H1 (cell line): ENCODE data around the gene DMRTA1.

Source experiments
- CBX8 ChIP-seq: fragments of 300-800, 300-1000 bp; sonication (generic); IDR thresholded peaks from 2 replicates; pipeline ENCODE4 v1.7.1; 2016; ENCODE audit warnings: low read depth, low read length, borderline replicate concordance
- EZH2 ChIP-seq: fragments of 200-600 bp; sonication (generic); IDR thresholded peaks from 2 replicates; pipeline ENCODE4 v1.7.1; 2012; ENCODE audit warnings: low read depth, mild to moderate bottlenecking, moderate library complexity, low read length, inconsistent platforms; ENCODE audit not compliant: severe bottlenecking
- JUND ChIP-seq: IDR thresholded peaks from 2 replicates; pipeline ENCODE4 v1.6.1; 2011; ENCODE audit warnings: mild to moderate bottlenecking, improper control_type of control experiment, low read length
- MAFK ChIP-seq: IDR thresholded peaks from 2 replicates; pipeline ENCODE4 v1.6.1; 2012; ENCODE audit warnings: low read depth, mild to moderate bottlenecking, improper control_type of control experiment, low read length
- NRF1 ChIP-seq: IDR thresholded peaks from 2 replicates; pipeline ENCODE4 v1.6.1; 2011; ENCODE audit warnings: mild to moderate bottlenecking, low read depth, low read length, improper control_type of control experiment
- POLR2A ChIP-seq, 2 experiments: IDR thresholded peaks; 1 replicate in 1 of 2; 2 replicates in 1 of 2; pipeline ENCODE4 v1.6.1; 2011; ENCODE audit warnings: low read depth in 2 of 2, low read length in 2 of 2, mild to moderate bottlenecking in 2 of 2; ENCODE audit errors: control extremely low read depth in 1 of 2
- POLR2AphosphoS5 ChIP-seq: IDR thresholded peaks from 2 replicates; pipeline ENCODE4 v1.6.1; 2011; ENCODE audit warnings: low read depth, low read length
- SAP30 ChIP-seq: fragments of 300-600 bp; sonication (generic); IDR thresholded peaks from 2 replicates; pipeline ENCODE4 v1.7.1; 2012; ENCODE audit warnings: low read length, moderate library complexity, mild to moderate bottlenecking, inconsistent platforms; ENCODE audit not compliant: insufficient read depth, insufficient replicate concordance
- SP2 ChIP-seq: IDR thresholded peaks from 2 replicates; pipeline ENCODE4 v1.6.1; 2012; ENCODE audit warnings: mild to moderate bottlenecking, low read length, inconsistent platforms
- YY1 ChIP-seq: IDR thresholded peaks from 2 replicates; pipeline ENCODE4 v1.6.1; 2011; ENCODE audit warnings: low read depth, mild to moderate bottlenecking, low read length
- ZNF274 ChIP-seq: IDR thresholded peaks from 2 replicates; pipeline ENCODE4 v1.7.0; 2012; ENCODE audit warnings: low read length, borderline replicate concordance; ENCODE audit errors: extremely low read depth
- TF ChIP-seq, protein P1 (sequence below): IDR thresholded peaks from 2 replicates; pipeline ENCODE4 v1.6.1; 2011; ENCODE audit warnings: low read depth, mild to moderate bottlenecking, low read length; ENCODE audit not compliant: insufficient read depth
- TF ChIP-seq, protein P2 (sequence below), 3 experiments: IDR thresholded peaks; 1 replicate in 2 of 3; 2 replicates in 1 of 3; pipeline versions ENCODE4 v1.5.1 to v1.6.1; 2011; ENCODE audit warnings: low read length in 3 of 3, mild to moderate bottlenecking in 3 of 3, inconsistent platforms in 2 of 3, low read depth in 1 of 3, moderate library complexity in 1 of 3; ENCODE audit not compliant: insufficient read depth in 1 of 3; ENCODE audit errors: control extremely low read depth in 1 of 3
- TF ChIP-seq, protein P3 (sequence below): IDR thresholded peaks from 2 replicates; pipeline ENCODE4 v1.6.1; 2011; ENCODE audit warnings: low read length, improper control_type of control experiment

DNA sequence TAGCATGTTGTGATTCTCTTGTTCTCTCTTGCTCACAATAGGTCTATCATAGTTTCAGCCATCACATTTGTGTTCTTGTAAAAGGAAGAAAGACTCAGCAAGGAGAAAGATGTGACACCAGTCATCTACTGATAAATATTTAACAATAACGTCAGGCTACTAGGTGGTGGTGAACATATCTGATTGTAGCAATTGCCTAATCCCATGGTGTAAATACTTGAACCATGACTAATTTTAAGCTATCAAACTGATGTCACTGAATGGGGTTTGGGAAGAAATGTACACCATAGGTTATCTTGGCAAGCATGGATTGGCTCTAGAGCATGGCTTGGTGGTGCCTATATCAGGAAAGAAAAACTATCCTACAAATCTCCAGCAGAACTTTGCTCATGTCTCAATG lies 16.6 kb downstream of the DMRTA1 start:
- no peak for TF ChIP-seq JUND
- no peak for TF ChIP-seq POLR2AphosphoS5
- TF ChIP-seq, protein P1, sequence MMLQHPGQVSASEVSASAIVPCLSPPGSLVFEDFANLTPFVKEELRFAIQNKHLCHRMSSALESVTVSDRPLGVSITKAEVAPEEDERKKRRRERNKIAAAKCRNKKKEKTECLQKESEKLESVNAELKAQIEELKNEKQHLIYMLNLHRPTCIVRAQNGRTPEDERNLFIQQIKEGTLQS = no peak
- no peak for TF ChIP-seq POLR2A (IDR thresholded peaks at IDR 0.05; ENCODE audit: control extremely low read depth in 1 of 2, low read depth in 2 of 2, low read length in 2 of 2)
- no peak for TF ChIP-seq NRF1
- TF ChIP-seq MAFK = no peak
- TF ChIP-seq, protein P2, sequence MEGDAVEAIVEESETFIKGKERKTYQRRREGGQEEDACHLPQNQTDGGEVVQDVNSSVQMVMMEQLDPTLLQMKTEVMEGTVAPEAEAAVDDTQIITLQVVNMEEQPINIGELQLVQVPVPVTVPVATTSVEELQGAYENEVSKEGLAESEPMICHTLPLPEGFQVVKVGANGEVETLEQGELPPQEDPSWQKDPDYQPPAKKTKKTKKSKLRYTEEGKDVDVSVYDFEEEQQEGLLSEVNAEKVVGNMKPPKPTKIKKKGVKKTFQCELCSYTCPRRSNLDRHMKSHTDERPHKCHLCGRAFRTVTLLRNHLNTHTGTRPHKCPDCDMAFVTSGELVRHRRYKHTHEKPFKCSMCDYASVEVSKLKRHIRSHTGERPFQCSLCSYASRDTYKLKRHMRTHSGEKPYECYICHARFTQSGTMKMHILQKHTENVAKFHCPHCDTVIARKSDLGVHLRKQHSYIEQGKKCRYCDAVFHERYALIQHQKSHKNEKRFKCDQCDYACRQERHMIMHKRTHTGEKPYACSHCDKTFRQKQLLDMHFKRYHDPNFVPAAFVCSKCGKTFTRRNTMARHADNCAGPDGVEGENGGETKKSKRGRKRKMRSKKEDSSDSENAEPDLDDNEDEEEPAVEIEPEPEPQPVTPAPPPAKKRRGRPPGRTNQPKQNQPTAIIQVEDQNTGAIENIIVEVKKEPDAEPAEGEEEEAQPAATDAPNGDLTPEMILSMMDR (IDR thresholded peaks at IDR 0.05; ENCODE audit: control extremely low read depth in 1 of 3, insufficient read depth in 1 of 3, low read depth in 1 of 3, low read length in 3 of 3) = no peak
- no peak for TF ChIP-seq SP2
- no peak for TF ChIP-seq EZH2
- TF ChIP-seq, protein P3, sequence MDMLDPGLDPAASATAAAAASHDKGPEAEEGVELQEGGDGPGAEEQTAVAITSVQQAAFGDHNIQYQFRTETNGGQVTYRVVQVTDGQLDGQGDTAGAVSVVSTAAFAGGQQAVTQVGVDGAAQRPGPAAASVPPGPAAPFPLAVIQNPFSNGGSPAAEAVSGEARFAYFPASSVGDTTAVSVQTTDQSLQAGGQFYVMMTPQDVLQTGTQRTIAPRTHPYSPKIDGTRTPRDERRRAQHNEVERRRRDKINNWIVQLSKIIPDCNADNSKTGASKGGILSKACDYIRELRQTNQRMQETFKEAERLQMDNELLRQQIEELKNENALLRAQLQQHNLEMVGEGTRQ = no peak
- no peak for TF ChIP-seq SAP30
- TF ChIP-seq YY1 = no peak
- no peak for TF ChIP-seq ZNF274
- TF ChIP-seq CBX8 = no peak
